K562 (cell line): ENCODE measurements around the gene TBC1D12. TPM values are rescaled to one million over a fixed set of nuclear protein-coding genes. Genes with fewer than 3 reads are reported as not detected.

Experiments used
- AFF4 ChIP-seq: sonication (generic); formaldehyde crosslinking; IDR thresholded peaks from 2 replicates; pipeline ENCODE4 v1.8.0; 2023; ENCODE audit warnings: mild to moderate bottlenecking, missing genetic modification reagents
- ATF4 ChIP-seq: fragments of 450-650 bp; formaldehyde crosslinking; IDR thresholded peaks from 2 replicates; pipeline ENCODE4 v1.4.0; 2022; ENCODE audit warnings: mild to moderate bottlenecking, moderate library complexity
- BMI1 ChIP-seq: fragments of 150-350 bp; IDR thresholded peaks from 2 replicates; pipeline ENCODE4 v1.6.1; 2014; ENCODE audit warnings: low read length
- JUND ChIP-seq, 2 experiments: IDR thresholded peaks; 2 replicates in 1 of 2; 3 replicates in 1 of 2; pipeline ENCODE4 v1.6.1; 2011; ENCODE audit warnings: borderline replicate concordance in 2 of 2, low read depth in 2 of 2, low read length in 2 of 2, improper control_type of control experiment in 1 of 2, missing biosample characterization in 1 of 2, missing genetic modification characterization in 1 of 2, missing genetic modification reagents in 1 of 2
- SMAD2 ChIP-seq: fragments of 150-350 bp; IDR thresholded peaks from 2 replicates; pipeline ENCODE4 v1.6.1; 2014; ENCODE audit warnings: low read depth, mild to moderate bottlenecking, low read length
- ZNF239 ChIP-seq: fragments of 250-450 bp; sonication (Bioruptor Pico); IDR thresholded peaks from 2 replicates; pipeline ENCODE4 v1.4.0; 2020; ENCODE audit warnings: mild to moderate bottlenecking
- ZNF639 ChIP-seq, 2 experiments: fragments of 200-800 bp in 1 of 2; sonication (Bioruptor generic) in 1 of 2; sonication (generic) in 1 of 2; formaldehyde crosslinking in 1 of 2; IDR thresholded peaks in 1 of 2; conservative IDR thresholded peaks in 1 of 2; 2 replicates each; pipeline versions ENCODE4 v1.5.0 to v1.6.1; 2016 to 2020; ENCODE audit warnings: missing compliant biosample characterization in 1 of 2, missing genetic modification characterization in 1 of 2, missing genetic modification reagents in 1 of 2
- polyA plus RNA-seq, 8 experiments: library from polyadenylated mRNA; depleted of rRNA in 4 of 8; stranded (reverse) in 5 of 8; unstranded in 3 of 8; fragments of >200 nt; fragmentation: Nextera tagmentation in 2 of 8; fragmentation: Illumina TruSeq in 1 of 8; extraction: Ambion mirVana in 2 of 8; extraction: Trizol in 1 of 8; gene quantifications; 2 replicates each; pipeline versions ENCODE4 v1.2.1 to v1.2.3, GENCODE V29; 2011 to 2014; ENCODE audit warnings: inconsistent platforms in 1 of 8, missing spikeins in 1 of 8
- total RNA-seq, 7 experiments: library from RNA; depleted of rRNA in 6 of 7; stranded (reverse); fragments of >200 nt in 6 of 7; fragmentation: Illumina TruSeq in 2 of 7; extraction: Trizol in 2 of 7; gene quantifications; 2 replicates each; pipeline versions ENCODE4 v1.2.1 to v1.2.3, GENCODE V29; 2011 to 2021; ENCODE audit warnings: low replicate concordance in 1 of 7

The TBC1D12 gene
- total and polyA plus RNA-seq, 9 of the 15 experiments (the other 6 are each of a cell fraction or from before 2014, with no cell fraction given), result 2.1 to 6.7 (median 3.9) TPM

GRCh38 chr10:94583124-94583523 lies 180.8 kb downstream of the TBC1D12 start (continued):
- TF ChIP-seq AFF4 (no peak), ZNF639 (CRISPR knock-in tag; conservative IDR thresholded peaks at IDR 0.05 in 1 of 2, IDR thresholded peaks at IDR 0.05 in 1 of 2) (no peak), ZNF239 (CRISPR knock-in tag) (no peak), JUND (IDR thresholded peaks at IDR 0.05; ENCODE audit: borderline replicate concordance, low read depth, low read length) (no peak), JUND (tag; IDR thresholded peaks at IDR 0.05; ENCODE audit: borderline replicate concordance, low read depth, low read length) (no peak), ATF4 (CRISPR knock-in tag) (no peak), BMI1 (no peak), SMAD2 (no peak)

Other genes starting within 250 kb of the TBC1D12 start
- 27.8 and 30.6 TPM in 2 replicates for gene NOC3L, start 39.6 kb upstream of the TBC1D12 start, total RNA-seq (2014; rRNA removed)
- gene NOC3L, start 39.6 kb upstream of the TBC1D12 start, total RNA-seq (2014; rRNA removed; fragmentation: Illumina TruSeq; extraction: Trizol), result 57.6 and 64.0 TPM in 2 replicates
- 44.6 and 47.5 TPM in 2 replicates for gene NOC3L, start 39.6 kb upstream of the TBC1D12 start, total RNA-seq (2015; rRNA removed; fragmentation: Illumina TruSeq; extraction: Trizol)
- 24.7 and 30.8 TPM in 2 replicates for gene NOC3L, start 39.6 kb upstream of the TBC1D12 start, total RNA-seq (2021)
- gene NOC3L, start 39.6 kb upstream of the TBC1D12 start, polyA plus RNA-seq (2011; rRNA removed), result 20.1 and 29.5 TPM in 2 replicates
- gene NOC3L, start 39.6 kb upstream of the TBC1D12 start, polyA plus RNA-seq (2014; fragmentation: Illumina TruSeq; extraction: Trizol), result 23.4 and 32.6 TPM in 2 replicates
- 10 to 100 TPM; 36.0 to 41.4 TPM for gene NOC3L, start 39.6 kb upstream of the TBC1D12 start, polyA plus RNA-seq (2014; fragmentation: Nextera tagmentation; extraction: Ambion mirVana)
- 19.5 and 23.8 TPM in 2 replicates for gene NOC3L, start 39.6 kb upstream of the TBC1D12 start, polyA plus RNA-seq (2014; rRNA removed)
- gene HELLS, start 143.2 kb downstream of the TBC1D12 start, total RNA-seq (2014; rRNA removed), result 28.6 and 39.9 TPM in 2 replicates
- gene HELLS, start 143.2 kb downstream of the TBC1D12 start, total RNA-seq (2014; rRNA removed; fragmentation: Illumina TruSeq; extraction: Trizol), result 52.1 and 55.5 TPM in 2 replicates
- 43.7 and 46.3 TPM in 2 replicates for gene HELLS, start 143.2 kb downstream of the TBC1D12 start, total RNA-seq (2015; rRNA removed; fragmentation: Illumina TruSeq; extraction: Trizol)
- gene HELLS, start 143.2 kb downstream of the TBC1D12 start, total RNA-seq (2021), result 40.8 and 45.7 TPM in 2 replicates
- 19.6 and 24.7 TPM in 2 replicates for gene HELLS, start 143.2 kb downstream of the TBC1D12 start, polyA plus RNA-seq (2011; rRNA removed)
- 14.3 and 15.4 TPM in 2 replicates for gene HELLS, start 143.2 kb downstream of the TBC1D12 start, polyA plus RNA-seq (2014; fragmentation: Illumina TruSeq; extraction: Trizol)
- 10 to 100 TPM in 1 of 2 experiments, 1 to 10 TPM in 1; 8.8 to 12.1 TPM for gene HELLS, start 143.2 kb downstream of the TBC1D12 start, polyA plus RNA-seq (2014; fragmentation: Nextera tagmentation; extraction: Ambion mirVana)
- 23.9 and 24.5 TPM in 2 replicates for gene HELLS, start 143.2 kb downstream of the TBC1D12 start, polyA plus RNA-seq (2014; rRNA removed)